SK-N-SH treated with all-trans-retinoic acid at 6 μM for 48 hours (cell line): ENCODE measurements around the gene PKDREJ.

Experiments used
- ATAC-seq: fragments of 200-7000 bp; cut with Tn5 transposase; 3 replicates; pipeline ENCODE4 v1.9.1; 2020; ENCODE audit warnings: mild to moderate bottlenecking, moderate library complexity
- ARNTL ChIP-seq: fragments of 450-650 bp; formaldehyde crosslinking; IDR thresholded peaks from 2 replicates; pipeline ENCODE4 v1.5.0; 2020; ENCODE audit warnings: low read depth, mild to moderate bottlenecking, moderate library complexity, borderline replicate concordance
- BACH2 ChIP-seq: fragments of 250-450 bp; sonication (Bioruptor Pico); IDR thresholded peaks from 2 replicates; pipeline ENCODE4 v1.9.0; 2021; ENCODE audit warnings: mild to moderate bottlenecking, borderline replicate concordance
- CREB5 ChIP-seq: fragments of 250-450 bp; sonication (Bioruptor Pico); IDR thresholded peaks from 2 replicates; pipeline ENCODE4 v1.5.1; 2020; ENCODE audit warnings: low read depth, mild to moderate bottlenecking, moderate library complexity
- CSDC2 ChIP-seq: fragments of 250-450 bp; sonication (Bioruptor Pico); IDR thresholded peaks from 2 replicates; pipeline ENCODE4 v1.5.0; 2020; ENCODE audit warnings: mild to moderate bottlenecking, moderate library complexity
- CSRNP3 ChIP-seq: fragments of 250-450 bp; sonication (Bioruptor Pico); IDR thresholded peaks from 2 replicates; pipeline ENCODE4 v1.5.1; 2021; ENCODE audit warnings: mild to moderate bottlenecking, moderate library complexity
- ESRRG ChIP-seq: fragments of 250-450 bp; sonication (Bioruptor Pico); IDR thresholded peaks from 2 replicates; pipeline ENCODE4 v1.6.1; 2021; ENCODE audit warnings: mild to moderate bottlenecking
- ISL1 ChIP-seq: fragments of 250-450 bp; sonication (Bioruptor Pico); IDR thresholded peaks from 2 replicates; pipeline ENCODE4 v2.1.2; 2022; ENCODE audit warnings: mild to moderate bottlenecking, moderate library complexity
- OSR1 ChIP-seq: fragments of 250-450 bp; sonication (Bioruptor Pico); IDR thresholded peaks from 2 replicates; pipeline ENCODE4 v1.8.0; 2022; ENCODE audit warnings: moderate library complexity, mild to moderate bottlenecking, inconsistent platforms
- PPARA ChIP-seq: fragments of 250-450 bp; sonication (Bioruptor Pico); IDR thresholded peaks from 2 replicates; pipeline ENCODE4 v1.5.0; 2020; ENCODE audit warnings: mild to moderate bottlenecking, borderline replicate concordance
- RARB ChIP-seq: fragments of 250-450 bp; sonication (Bioruptor Pico); IDR thresholded peaks from 2 replicates; pipeline ENCODE4 v1.8.0; 2021; ENCODE audit warnings: mild to moderate bottlenecking, moderate library complexity
- SNAI2 ChIP-seq: fragments of 250-450 bp; sonication (Bioruptor Pico); IDR thresholded peaks from 2 replicates; pipeline ENCODE4 v1.5.0; 2020; ENCODE audit warnings: mild to moderate bottlenecking, moderate library complexity
- TCF4 ChIP-seq: fragments of 250-450 bp; sonication (Bioruptor Pico); IDR thresholded peaks from 2 replicates; pipeline ENCODE4 v1.8.0; 2021; ENCODE audit warnings: mild to moderate bottlenecking, moderate library complexity, borderline replicate concordance
- TOX ChIP-seq: fragments of 250-450 bp; sonication (Bioruptor Pico); IDR thresholded peaks from 2 replicates; pipeline ENCODE4 v1.8.0; 2021; ENCODE audit warnings: mild to moderate bottlenecking, moderate library complexity, borderline replicate concordance
- ZC3H10 ChIP-seq: fragments of 250-450 bp; sonication (Bioruptor Pico); IDR thresholded peaks from 2 replicates; pipeline ENCODE4 v1.5.1; 2021; ENCODE audit warnings: mild to moderate bottlenecking, moderate library complexity
- ZFP30 ChIP-seq: fragments of 450-650 bp; formaldehyde crosslinking; IDR thresholded peaks from 2 replicates; pipeline ENCODE4 v1.5.0; 2022; ENCODE audit warnings: mild to moderate bottlenecking, moderate library complexity
- ZNF565 ChIP-seq: fragments of 450-650 bp; formaldehyde crosslinking; conservative IDR thresholded peaks from 2 replicates; pipeline ENCODE4 v1.5.0; 2020; ENCODE audit warnings: low read depth, mild to moderate bottlenecking, moderate library complexity
- ZNF70 ChIP-seq: fragments of 450-650 bp; formaldehyde crosslinking; IDR thresholded peaks from 2 replicates; pipeline ENCODE4 v1.5.0; 2020; ENCODE audit warnings: mild to moderate bottlenecking, moderate library complexity
- ZNF8 ChIP-seq: fragments of 450-650 bp; formaldehyde crosslinking; IDR thresholded peaks from 2 replicates; pipeline ENCODE4 v1.5.0; 2020; ENCODE audit warnings: mild to moderate bottlenecking, moderate library complexity
- TF ChIP-seq, protein P1 (sequence below): fragments of 250-450 bp; sonication (Bioruptor Pico); IDR thresholded peaks from 2 replicates; pipeline ENCODE4 v1.8.0; 2020; ENCODE audit warnings: mild to moderate bottlenecking, moderate library complexity, borderline replicate concordance
- TF ChIP-seq, protein P2 (sequence below): fragments of 250-450 bp; sonication (Bioruptor Pico); IDR thresholded peaks from 2 replicates; pipeline ENCODE4 v1.8.0; 2021; ENCODE audit warnings: low read depth, mild to moderate bottlenecking, moderate library complexity, borderline replicate concordance

The PKDREJ gene

DNA sequence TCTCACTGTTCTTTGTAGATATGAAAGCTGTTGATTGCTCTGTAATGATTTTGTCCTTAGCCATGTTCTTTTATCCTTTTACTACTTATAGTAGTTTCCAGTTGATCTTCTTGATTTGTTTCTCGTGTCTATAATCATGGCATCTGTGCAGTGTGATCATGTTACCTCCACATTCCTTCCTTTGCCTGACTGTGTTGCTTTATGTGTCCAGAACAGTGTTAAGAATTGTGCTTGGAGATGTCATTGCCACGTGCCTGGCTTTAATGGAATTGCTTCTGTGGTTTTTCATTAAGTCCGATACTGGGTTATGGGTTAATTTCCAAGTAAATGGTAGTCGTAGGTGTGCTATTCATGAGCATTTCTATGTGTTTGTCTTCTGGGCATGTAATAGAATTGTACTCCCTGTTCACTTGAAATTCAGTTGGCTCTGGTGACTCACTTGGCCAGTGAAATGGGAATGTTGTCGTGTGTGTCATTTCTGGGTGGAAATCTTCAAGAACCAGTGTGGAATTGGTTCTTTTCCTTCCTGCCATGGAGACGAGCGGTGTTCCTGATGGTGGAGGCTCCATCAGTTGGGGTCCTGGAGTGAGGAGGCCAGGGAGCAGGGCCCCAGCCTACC, 40.3 kb upstream of the PKDREJ start:
- peak; percentile 76 for ATAC-seq
- TF ChIP-seq, protein P1, sequence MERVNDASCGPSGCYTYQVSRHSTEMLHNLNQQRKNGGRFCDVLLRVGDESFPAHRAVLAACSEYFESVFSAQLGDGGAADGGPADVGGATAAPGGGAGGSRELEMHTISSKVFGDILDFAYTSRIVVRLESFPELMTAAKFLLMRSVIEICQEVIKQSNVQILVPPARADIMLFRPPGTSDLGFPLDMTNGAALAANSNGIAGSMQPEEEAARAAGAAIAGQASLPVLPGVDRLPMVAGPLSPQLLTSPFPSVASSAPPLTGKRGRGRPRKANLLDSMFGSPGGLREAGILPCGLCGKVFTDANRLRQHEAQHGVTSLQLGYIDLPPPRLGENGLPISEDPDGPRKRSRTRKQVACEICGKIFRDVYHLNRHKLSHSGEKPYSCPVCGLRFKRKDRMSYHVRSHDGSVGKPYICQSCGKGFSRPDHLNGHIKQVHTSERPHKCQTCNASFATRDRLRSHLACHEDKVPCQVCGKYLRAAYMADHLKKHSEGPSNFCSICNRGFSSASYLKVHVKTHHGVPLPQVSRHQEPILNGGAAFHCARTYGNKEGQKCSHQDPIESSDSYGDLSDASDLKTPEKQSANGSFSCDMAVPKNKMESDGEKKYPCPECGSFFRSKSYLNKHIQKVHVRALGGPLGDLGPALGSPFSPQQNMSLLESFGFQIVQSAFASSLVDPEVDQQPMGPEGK: no peak
- TF ChIP-seq TCF4: no peak
- no peak for TF ChIP-seq ISL1
- no peak for TF ChIP-seq ZNF8 (CRISPR knock-in tag)
- TF ChIP-seq RARB (CRISPR knock-in tag): no peak
- no peak for TF ChIP-seq CREB5
- TF ChIP-seq BACH2 (CRISPR knock-in tag): no peak
- no peak for TF ChIP-seq ZC3H10 (CRISPR knock-in tag)
- TF ChIP-seq OSR1 (CRISPR knock-in tag): no peak

DNA sequence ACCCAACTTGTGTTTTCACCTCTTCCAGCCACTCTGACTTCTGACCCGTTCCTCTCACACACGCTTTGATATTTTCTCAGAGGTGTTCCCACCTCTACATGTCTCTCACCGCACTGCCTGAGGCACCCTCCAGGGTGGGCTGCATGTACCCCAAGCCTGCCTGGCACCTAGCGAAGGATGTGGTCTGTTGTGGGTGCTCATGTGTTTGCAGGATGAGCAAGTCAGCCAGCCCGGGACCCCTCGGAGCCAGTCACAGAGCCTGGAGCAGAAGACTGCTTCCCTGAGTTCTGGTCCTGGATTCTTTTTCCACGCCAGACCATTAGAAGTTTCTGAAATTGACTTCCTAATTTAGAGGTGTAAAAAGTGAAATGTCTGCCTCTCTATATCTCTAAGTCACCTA, 37.3 kb upstream of the PKDREJ start:
- no peak for ATAC-seq
- TF ChIP-seq TCF4: no peak
- no peak for TF ChIP-seq ZFP30 (CRISPR knock-in tag)
- TF ChIP-seq RARB (CRISPR knock-in tag): no peak
- TF ChIP-seq, protein P1: no peak
- TF ChIP-seq OSR1 (CRISPR knock-in tag): no peak
- TF ChIP-seq ZNF70 (CRISPR knock-in tag): no peak
- no peak for TF ChIP-seq SNAI2 (CRISPR knock-in tag)
- TF ChIP-seq ESRRG (CRISPR knock-in tag): no peak
- no peak for TF ChIP-seq CSRNP3
- no peak for TF ChIP-seq ZNF8 (CRISPR knock-in tag)
- no peak for TF ChIP-seq ZC3H10 (CRISPR knock-in tag)
- TF ChIP-seq BACH2 (CRISPR knock-in tag): no peak
- no peak for TF ChIP-seq PPARA (CRISPR knock-in tag)
- no peak for TF ChIP-seq TOX (CRISPR knock-in tag)
- no peak for TF ChIP-seq ZNF565
- TF ChIP-seq, protein P2, sequence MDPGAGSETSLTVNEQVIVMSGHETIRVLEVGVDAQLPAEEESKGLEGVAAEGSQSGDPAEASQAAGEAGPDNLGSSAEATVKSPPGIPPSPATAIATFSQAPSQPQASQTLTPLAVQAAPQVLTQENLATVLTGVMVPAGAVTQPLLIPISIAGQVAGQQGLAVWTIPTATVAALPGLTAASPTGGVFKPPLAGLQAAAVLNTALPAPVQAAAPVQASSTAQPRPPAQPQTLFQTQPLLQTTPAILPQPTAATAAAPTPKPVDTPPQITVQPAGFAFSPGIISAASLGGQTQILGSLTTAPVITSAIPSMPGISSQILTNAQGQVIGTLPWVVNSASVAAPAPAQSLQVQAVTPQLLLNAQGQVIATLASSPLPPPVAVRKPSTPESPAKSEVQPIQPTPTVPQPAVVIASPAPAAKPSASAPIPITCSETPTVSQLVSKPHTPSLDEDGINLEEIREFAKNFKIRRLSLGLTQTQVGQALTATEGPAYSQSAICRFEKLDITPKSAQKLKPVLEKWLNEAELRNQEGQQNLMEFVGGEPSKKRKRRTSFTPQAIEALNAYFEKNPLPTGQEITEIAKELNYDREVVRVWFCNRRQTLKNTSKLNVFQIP: no peak
- TF ChIP-seq CREB5: no peak
- TF ChIP-seq CSDC2 (CRISPR knock-in tag): no peak
- no peak for TF ChIP-seq ARNTL (CRISPR knock-in tag)
- TF ChIP-seq ISL1: no peak

GRCh38 chr22:46299101-46299500, 36.0 kb upstream of the PKDREJ start:
- TF ChIP-seq ESRRG (CRISPR knock-in tag) (no peak), TCF4 (no peak), ARNTL (CRISPR knock-in tag) (no peak), TOX (CRISPR knock-in tag) (no peak), ZNF70 (CRISPR knock-in tag) (no peak), CREB5 (no peak)
- TF ChIP-seq, protein P2: no peak
- TF ChIP-seq, all 23 proteins: peak for 0
- no peak for ATAC-seq
